ENCODE measurements around the gene ALAD. TPM values are rescaled to one million over a fixed set of nuclear protein-coding genes. Genes with fewer than 3 reads are reported as not detected.
A peak's percentile ranks its signal among the peaks of the same experiment; 100 is the strongest.

The ALAD gene
- total and polyA plus RNA-seq, 2 of the 8 experiments (the other 6 are each of a cell fraction or from before 2014, with no cell fraction given): 8.2 to 15.3 TPM

GRCh38 chr9:113380869-113381378 is 20.2 kb downstream of the ALAD start:
- Histone ChIP-seq H2BK20ac (ENCODE audit: low read length) (no peak overlapping the region), H3K4me2 (ENCODE audit: insufficient read depth in 1 of 2, low read depth in 2 of 2, low read length in 2 of 2) (0 out of 4 replicates have a peak overlapping the region, but pooled peaks of 1 of the 2 experiments have one; percentile 20), H4K5ac (ENCODE audit: insufficient read length, low read depth, low read length) (no peak overlapping the region), H3K23ac (ENCODE audit: insufficient read length) (no peak overlapping the region), H2BK120ac (replicated peaks; ENCODE audit: low read depth, low read length) (no peak overlapping the region), H3K4me3 (ENCODE audit: extremely low read depth in 1 of 4, insufficient read depth in 2 of 4, low read depth in 3 of 4, low read length in 4 of 4) (no peak overlapping the region), H3K27me3 (replicated peaks in 1 of 4; ENCODE audit: control insufficient read depth in 3 of 4, extremely low read depth in 1 of 4, insufficient read depth in 3 of 4, low read length in 3 of 4) (no peaks in the 10 kb centered on the region; a peak in 1 of 7 replicates), H4K20me1 (replicated peaks in 1 of 2; ENCODE audit: control insufficient read depth in 1 of 2, insufficient read depth in 2 of 2, low read length in 2 of 2) (no peaks in the 10 kb centered on the region), H4K91ac (replicated peaks; ENCODE audit: insufficient read length, low read length) (no peak overlapping the region), H2AK5ac (ENCODE audit: low read depth, low read length) (no peak overlapping the region), H3K36me3 (ENCODE audit: control insufficient read depth in 2 of 4, insufficient read depth in 4 of 4, low read length in 3 of 4) (no peaks in the 10 kb centered on the region), H3K9ac (replicated peaks in 1 of 4; ENCODE audit: extremely low read depth in 1 of 4, low read depth in 3 of 4, low read length in 3 of 4) (peak overlapping the region in 1 of 4 experiments; percentile 10; a peak in 1 of 7 replicates), H3K18ac (ENCODE audit: extremely low read depth, low read length) (no peak overlapping the region; the same call in 1 of the 2 replicates), H3K23me2 (ENCODE audit: low read depth, low read length) (peaks cover 3% of the 10 kb centered on the region; the same call in 1 of the 2 replicates), H2AFZ (ENCODE audit: low read length) (peak overlapping the region; percentile 78), H3K14ac (ENCODE audit: insufficient read length) (no peak overlapping the region), H2BK15ac (ENCODE audit: low read length) (no peak overlapping the region), H3K27ac (ENCODE audit: low read depth, low read length) (no peak overlapping the region), H3K79me1 (ENCODE audit: low read depth, low read length) (no peaks in the 10 kb centered on the region), H3K9me3 (ENCODE audit: insufficient read depth in 2 of 2, low read depth in 1 of 2, low read length in 1 of 2) (no peaks in the 10 kb centered on the region), H3K4ac (replicated peaks; ENCODE audit: insufficient read length, low read depth, low read length) (no peak overlapping the region), H3K79me2 (ENCODE audit: control insufficient read depth in 1 of 2, insufficient read depth in 2 of 2, low read length in 2 of 2) (no peaks in the 10 kb centered on the region), H3K4me1 (replicated peaks in 1 of 4; ENCODE audit: control insufficient read depth in 3 of 4, insufficient read depth in 4 of 4, low read length in 3 of 4) (no peaks in the 10 kb centered on the region; a peak in 1 of 7 replicates), H2BK12ac (ENCODE audit: low read depth, low read length) (no peak overlapping the region), H3K56ac (replicated peaks; ENCODE audit: insufficient read length, low read depth, low read length) (no peak overlapping the region), H4K8ac (ENCODE audit: extremely low read depth, insufficient read depth, low read length) (no peak overlapping the region), H2BK5ac (ENCODE audit: low read depth, low read length) (no peak overlapping the region)
- DNase-seq (ENCODE audit: low read depth in 1 of 2, low spot score in 2 of 2): no peak
- ChIA-PET CTCF (ENCODE audit: partially characterized antibody) (no interaction called here), POLR2A (ENCODE audit: partially characterized antibody) (interaction anchor here (1.2 to 1.6 kb wide), 2 partner anchors 19 to 30 kb away, joined by 3 read pairs; partner anchors contain the start of genes C9orf43 and POLE3)
- no peak for FAIRE-seq
- WGBS, 2 experiments (ENCODE audit: extremely low coverage in 1 of 2, insufficient coverage in 1 of 2, insufficient read length in 1 of 2, insufficient replicate concordance in 2 of 2, low coverage in 1 of 2, low lambda C conversion rate in 2 of 2, missing lambda C conversion rate in 1 of 2): 100% methylated on average over 1 of the region's 1 CpG; no CpG with 5 or more reads in 1 of the 2 experiments
- no peak for TF ChIP-seq ATF2 (IDR thresholded peaks at IDR 0.05; ENCODE audit: low read length)
- TF ChIP-seq BACH1 (IDR thresholded peaks at IDR 0.05; ENCODE audit: low read length): no peak
- no peak for TF ChIP-seq EGR1 (IDR thresholded peaks at IDR 0.05; ENCODE audit: borderline replicate concordance, low read depth, low read length)
- TF ChIP-seq NRF1 (IDR thresholded peaks at IDR 0.05; ENCODE audit: low read depth, low read length): no peak
- no peak for TF ChIP-seq MAX (IDR thresholded peaks at IDR 0.05)
- TF ChIP-seq TAF1 (IDR thresholded peaks at IDR 0.05; ENCODE audit: low read depth, low read length): no peak
- TF ChIP-seq ATF3 (IDR thresholded peaks at IDR 0.05; ENCODE audit: insufficient read depth, low read depth, low read length): no peak
- TF ChIP-seq USF2 (IDR thresholded peaks at IDR 0.05; ENCODE audit: low read length): no peak
- no peak for TF ChIP-seq HDAC6 (IDR thresholded peaks at IDR 0.05; ENCODE audit: low read depth, low read length)
- TF ChIP-seq TBP (IDR thresholded peaks at IDR 0.05; ENCODE audit: low read depth, low read length): no peak

Data from H1 (cell line).